HEK293 (cell line): ENCODE data around the gene VSIR.

Source experiments
- CTCF ChIA-PET: fragments of 350-600 bp; formaldehyde crosslinking; extraction: SDS; loops from one replicate; lab custom pipeline; 2021; ENCODE audit warnings: antibody characterized with exemption; lab: Yijun Ruan, JAX
- POLR2A ChIA-PET: fragments of 300-600 bp; formaldehyde crosslinking; extraction: SDS; loops from one replicate; lab custom pipeline; 2020; ENCODE audit warnings: antibody characterized with exemption, inconsistent platforms; lab: Yijun Ruan, JAX
- H3K27ac ChIP-seq: fragments of 200-500 bp; sonication (Bioruptor generic); 2 replicates; pipeline ENCODE4 v1.5.1; 2014; ENCODE audit warnings: low read depth, low read length, control low read depth, inconsistent platforms; ENCODE audit errors: extremely low read depth
- H3K36me3 ChIP-seq, 2 experiments: fragments of 200-500 bp in 1 of 2; sonication (Bioruptor generic) in 1 of 2; 1 replicate in 1 of 2; 2 replicates in 1 of 2; pipeline ENCODE4 v1.5.1; 2014 to 2017; ENCODE audit warnings: inconsistent platforms in 2 of 2, low read length in 2 of 2; ENCODE audit not compliant: control insufficient read depth in 2 of 2, insufficient read depth in 1 of 2
- H3K4me1 ChIP-seq: fragments of 200-500 bp; sonication (Bioruptor generic); 2 replicates; pipeline ENCODE4 v1.5.1; 2014; ENCODE audit warnings: mild to moderate bottlenecking, low read length, inconsistent platforms; ENCODE audit not compliant: control insufficient read depth, insufficient read depth
- H3K4me3 ChIP-seq: 2 replicates; pipeline ENCODE4 v1.5.1; 2011; ENCODE audit warnings: low read depth, mild to moderate bottlenecking, control low read depth, low read length, moderate library complexity
- H3K9me3 ChIP-seq: fragments of 200-500 bp; sonication (Bioruptor generic); 2 replicates; pipeline ENCODE4 v1.5.1; 2014; ENCODE audit warnings: low read depth, low read length, inconsistent platforms; ENCODE audit not compliant: control insufficient read depth, insufficient read depth
- GLI2 ChIP-seq: fragments of 450-650 bp; formaldehyde crosslinking; IDR thresholded peaks from 2 replicates; pipeline ENCODE4; 2017; ENCODE audit warnings: missing biosample characterization, missing genetic modification characterization, low read depth, borderline replicate concordance
- GLI4 ChIP-seq: fragments of 450-650 bp; formaldehyde crosslinking; IDR thresholded peaks from 2 replicates; pipeline ENCODE4 v1.5.1; 2016; ENCODE audit warnings: missing biosample characterization, missing genetic modification characterization
- HOXC10 ChIP-seq: sonication (generic); formaldehyde crosslinking; IDR thresholded peaks from 2 replicates; pipeline ENCODE4 v1.8.1; 2023; ENCODE audit warnings: mild to moderate bottlenecking, missing genetic modification reagents
- IKZF3 ChIP-seq: fragments of 450-650 bp; IDR thresholded peaks from 2 replicates; pipeline ENCODE4 v1.5.0; 2018; ENCODE audit warnings: missing biosample characterization, mild to moderate bottlenecking, missing genetic modification characterization, moderate library complexity
- KLF16 ChIP-seq: fragments of 450-650 bp; formaldehyde crosslinking; IDR thresholded peaks from 2 replicates; pipeline ENCODE4 v1.5.1; 2017; ENCODE audit warnings: missing biosample characterization, missing genetic modification characterization
- MZF1 ChIP-seq: fragments of 450-650 bp; formaldehyde crosslinking; IDR thresholded peaks from 2 replicates; pipeline ENCODE4 v1.5.1; 2017; ENCODE audit warnings: missing biosample characterization, missing genetic modification characterization, borderline replicate concordance
- WT1 ChIP-seq: fragments of 450-650 bp; formaldehyde crosslinking; IDR thresholded peaks from 2 replicates; pipeline ENCODE4 v1.5.1; 2016; ENCODE audit warnings: missing biosample characterization, missing genetic modification characterization
- ZEB2 ChIP-seq: fragments of 450-650 bp; formaldehyde crosslinking; IDR thresholded peaks from 2 replicates; pipeline ENCODE4 v1.5.1; 2016; ENCODE audit warnings: missing biosample characterization, missing genetic modification characterization
- ZFP37 ChIP-seq: fragments of 450-650 bp; formaldehyde crosslinking; IDR thresholded peaks from 2 replicates; pipeline ENCODE4 v1.5.1; 2016; ENCODE audit warnings: missing biosample characterization, missing genetic modification characterization
- ZNF114 ChIP-seq: fragments of 450-650 bp; formaldehyde crosslinking; IDR thresholded peaks from 2 replicates; pipeline ENCODE4 v1.5.0; 2017; ENCODE audit warnings: missing biosample characterization, missing genetic modification characterization
- ZNF138 ChIP-seq: fragments of 450-650 bp; formaldehyde crosslinking; IDR thresholded peaks from 2 replicates; pipeline ENCODE4 v1.5.1; 2016; ENCODE audit warnings: missing biosample characterization, missing genetic modification characterization, borderline replicate concordance
- ZNF529 ChIP-seq: fragments of 450-650 bp; formaldehyde crosslinking; IDR thresholded peaks from 2 replicates; pipeline ENCODE4 v1.5.1; 2017; ENCODE audit warnings: missing genetic modification characterization, missing biosample characterization; ENCODE audit not compliant: insufficient replicate concordance
- ZNF585B ChIP-seq: fragments of 450-650 bp; formaldehyde crosslinking; IDR thresholded peaks from 2 replicates; pipeline ENCODE4 v1.5.1; 2016; ENCODE audit warnings: missing biosample characterization, missing genetic modification characterization
- ZNF654 ChIP-seq: fragments of 450-650 bp; formaldehyde crosslinking; IDR thresholded peaks from 2 replicates; pipeline ENCODE4 v1.5.1; 2016; ENCODE audit warnings: low read depth, missing biosample characterization, missing genetic modification characterization
- ZNF664 ChIP-seq: fragments of 450-650 bp; formaldehyde crosslinking; IDR thresholded peaks from 2 replicates; pipeline ENCODE4 v1.5.1; 2016; ENCODE audit warnings: missing biosample characterization, missing genetic modification characterization
- ZNF670 ChIP-seq: fragments of 450-650 bp; formaldehyde crosslinking; IDR thresholded peaks from 2 replicates; pipeline ENCODE4 v1.5.1; 2016; ENCODE audit warnings: missing biosample characterization, missing genetic modification characterization, low read depth
- ZNF843 ChIP-seq: fragments of 450-650 bp; formaldehyde crosslinking; IDR thresholded peaks from 2 replicates; pipeline ENCODE4 v1.5.1; 2016; ENCODE audit warnings: missing biosample characterization, missing genetic modification characterization
- TF ChIP-seq, protein P1 (sequence below): fragments of 450-650 bp; formaldehyde crosslinking; IDR thresholded peaks from 2 replicates; pipeline ENCODE4 v1.5.0; 2017; ENCODE audit warnings: missing biosample characterization, missing genetic modification characterization, borderline replicate concordance
- TF ChIP-seq, protein P2 (sequence below): fragments of 450-650 bp; formaldehyde crosslinking; IDR thresholded peaks from 2 replicates; pipeline ENCODE4 v1.5.1; 2016; ENCODE audit warnings: missing biosample characterization, missing genetic modification characterization
- TF ChIP-seq, protein P3 (sequence below): fragments of 450-650 bp; formaldehyde crosslinking; IDR thresholded peaks from 2 replicates; pipeline ENCODE4 v1.5.1; 2016; ENCODE audit warnings: missing biosample characterization, missing genetic modification characterization
- TF ChIP-seq, protein P4 (sequence below): fragments of 450-650 bp; formaldehyde crosslinking; IDR thresholded peaks from 2 replicates; pipeline ENCODE4 v1.5.1; 2017; ENCODE audit warnings: missing biosample characterization, missing genetic modification characterization
- TF ChIP-seq, protein P5 (sequence below): fragments of 450-650 bp; formaldehyde crosslinking; optimal IDR thresholded peaks from 2 replicates; pipeline ENCODE3; 2016; ENCODE audit warnings: missing biosample characterization, mild to moderate bottlenecking, missing genetic modification characterization
- TF ChIP-seq, protein P6 (sequence below): fragments of 450-650 bp; formaldehyde crosslinking; IDR thresholded peaks from 2 replicates; pipeline ENCODE4 v1.5.1; 2016; ENCODE audit warnings: missing biosample characterization, missing genetic modification characterization

The VSIR gene

DNA sequence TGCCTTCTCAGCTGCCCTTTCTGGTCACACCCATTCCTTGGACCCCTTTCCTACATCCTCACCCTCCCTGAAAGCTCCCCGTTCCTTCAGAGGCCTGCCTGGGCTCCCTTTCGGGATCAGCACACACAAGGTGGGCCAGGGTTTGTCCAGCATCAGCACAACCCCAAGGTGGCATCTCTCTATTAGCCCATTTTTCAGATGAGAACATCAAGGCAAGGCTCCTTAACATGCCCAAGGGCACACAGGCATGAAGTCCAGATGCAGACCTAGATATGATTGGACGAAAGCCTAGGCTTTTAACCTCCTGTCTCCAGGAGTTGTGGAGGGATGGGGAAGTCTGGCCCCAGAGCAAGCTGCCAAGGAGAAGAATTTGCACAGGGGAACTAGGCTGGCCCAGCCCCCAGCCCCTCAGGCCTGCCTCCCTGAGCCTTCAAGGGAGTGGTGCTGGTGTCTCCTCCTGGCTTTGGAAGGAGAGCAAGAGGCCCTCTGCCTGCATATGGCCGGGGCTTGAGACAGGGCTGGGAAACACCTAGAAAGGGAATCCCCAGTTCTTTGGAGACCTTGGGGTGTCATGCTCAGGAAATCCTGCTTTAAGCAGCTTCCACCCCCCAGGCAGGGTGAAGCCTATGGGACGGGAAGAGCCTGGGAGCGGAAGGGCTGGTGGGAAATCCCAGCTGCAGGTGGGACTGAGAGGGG lies 9.0 kb upstream of the VSIR start (continued):
- TF ChIP-seq, protein P1, sequence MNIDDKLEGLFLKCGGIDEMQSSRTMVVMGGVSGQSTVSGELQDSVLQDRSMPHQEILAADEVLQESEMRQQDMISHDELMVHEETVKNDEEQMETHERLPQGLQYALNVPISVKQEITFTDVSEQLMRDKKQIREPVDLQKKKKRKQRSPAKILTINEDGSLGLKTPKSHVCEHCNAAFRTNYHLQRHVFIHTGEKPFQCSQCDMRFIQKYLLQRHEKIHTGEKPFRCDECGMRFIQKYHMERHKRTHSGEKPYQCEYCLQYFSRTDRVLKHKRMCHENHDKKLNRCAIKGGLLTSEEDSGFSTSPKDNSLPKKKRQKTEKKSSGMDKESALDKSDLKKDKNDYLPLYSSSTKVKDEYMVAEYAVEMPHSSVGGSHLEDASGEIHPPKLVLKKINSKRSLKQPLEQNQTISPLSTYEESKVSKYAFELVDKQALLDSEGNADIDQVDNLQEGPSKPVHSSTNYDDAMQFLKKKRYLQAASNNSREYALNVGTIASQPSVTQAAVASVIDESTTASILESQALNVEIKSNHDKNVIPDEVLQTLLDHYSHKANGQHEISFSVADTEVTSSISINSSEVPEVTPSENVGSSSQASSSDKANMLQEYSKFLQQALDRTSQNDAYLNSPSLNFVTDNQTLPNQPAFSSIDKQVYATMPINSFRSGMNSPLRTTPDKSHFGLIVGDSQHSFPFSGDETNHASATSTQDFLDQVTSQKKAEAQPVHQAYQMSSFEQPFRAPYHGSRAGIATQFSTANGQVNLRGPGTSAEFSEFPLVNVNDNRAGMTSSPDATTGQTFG (tag by site-specific recombination): no peak
- TF ChIP-seq ZEB2 (tag by site-specific recombination) (no peak), ZNF138 (tag by site-specific recombination) (no peak), GLI4 (tag by site-specific recombination) (no peak)

DNA sequence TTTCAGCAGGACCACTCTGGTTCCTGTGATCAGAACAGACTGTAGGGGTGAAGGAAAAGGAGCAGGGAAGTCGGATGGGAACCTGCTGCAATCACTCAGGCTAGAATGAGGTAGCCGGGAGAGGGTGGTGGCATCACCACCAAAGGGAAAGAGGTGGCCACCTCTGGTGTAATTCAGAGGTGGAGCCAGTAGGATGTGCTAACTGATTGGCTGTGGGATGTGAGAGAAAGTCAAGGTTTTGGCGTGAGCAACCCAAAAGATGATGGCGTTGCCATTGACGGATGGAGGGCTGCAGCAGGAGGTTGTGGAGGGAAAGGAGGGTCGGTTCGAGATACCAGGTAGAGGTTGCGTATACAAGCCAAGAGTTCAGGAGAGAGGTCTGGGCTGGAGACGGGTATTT lies 7.4 kb upstream of the VSIR start:
- Histone ChIP-seq H3K4me3 (no peak overlapping the region), H3K36me3 (no peaks in the 10 kb centered on the region), H3K4me1 (no peaks in the 10 kb centered on the region), H3K27ac (no peak overlapping the region), H3K9me3 (no peaks in the 10 kb centered on the region)
- TF ChIP-seq, protein P2, sequence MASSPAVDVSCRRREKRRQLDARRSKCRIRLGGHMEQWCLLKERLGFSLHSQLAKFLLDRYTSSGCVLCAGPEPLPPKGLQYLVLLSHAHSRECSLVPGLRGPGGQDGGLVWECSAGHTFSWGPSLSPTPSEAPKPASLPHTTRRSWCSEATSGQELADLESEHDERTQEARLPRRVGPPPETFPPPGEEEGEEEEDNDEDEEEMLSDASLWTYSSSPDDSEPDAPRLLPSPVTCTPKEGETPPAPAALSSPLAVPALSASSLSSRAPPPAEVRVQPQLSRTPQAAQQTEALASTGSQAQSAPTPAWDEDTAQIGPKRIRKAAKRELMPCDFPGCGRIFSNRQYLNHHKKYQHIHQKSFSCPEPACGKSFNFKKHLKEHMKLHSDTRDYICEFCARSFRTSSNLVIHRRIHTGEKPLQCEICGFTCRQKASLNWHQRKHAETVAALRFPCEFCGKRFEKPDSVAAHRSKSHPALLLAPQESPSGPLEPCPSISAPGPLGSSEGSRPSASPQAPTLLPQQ: no peak
- TF ChIP-seq ZNF654 (peak; percentile 26), ZNF670 (tag by site-specific recombination) (no peak), KLF16 (no peak), HOXC10 (CRISPR knock-in tag) (no peak)
- CTCF ChIA-PET: interaction anchor here (1.6 kb wide), 1 partner anchor 84 kb away, joined by 7 read pairs; no protein-coding TSS in a partner anchor
- POLR2A ChIA-PET: no interaction called here

DNA sequence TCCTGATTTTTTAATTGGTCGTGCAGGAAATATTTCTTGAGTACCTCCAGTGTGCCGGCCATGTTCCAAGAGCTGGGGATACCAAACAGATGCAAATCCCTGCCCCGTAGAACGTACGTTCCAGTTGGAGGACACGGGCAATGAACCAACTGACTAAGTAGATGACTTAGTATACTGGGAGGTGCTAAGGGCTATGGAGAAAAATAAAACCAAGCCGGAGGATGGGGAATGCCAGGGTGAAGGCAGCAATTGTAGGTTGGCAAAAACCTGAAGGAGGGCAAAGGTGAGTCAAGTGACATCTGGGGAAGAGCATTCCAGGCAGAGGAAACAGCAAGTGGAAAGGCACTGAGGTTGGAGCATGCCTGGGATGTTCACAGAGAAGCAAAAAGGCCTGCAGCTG lies 6.8 kb upstream of the VSIR start:
- Histone ChIP-seq H3K4me1 (no peaks in the 10 kb centered on the region), H3K4me3 (no peak overlapping the region), H3K9me3 (no peaks in the 10 kb centered on the region), H3K36me3 (no peaks in the 10 kb centered on the region), H3K27ac (no peak overlapping the region)
- ChIA-PET POLR2A (no interaction called here), CTCF (interaction anchor here (0.5 to 1.6 kb wide), 2 partner anchors 83 to 210 kb away, joined by 5 to 7 read pairs; no protein-coding TSS in a partner anchor)
- TF ChIP-seq ZNF654: no peak
- no peak for TF ChIP-seq ZNF114 (tag by site-specific recombination)
- TF ChIP-seq ZNF664 (tag by site-specific recombination): no peak
- no peak for TF ChIP-seq MZF1 (tag by site-specific recombination)
- TF ChIP-seq, protein P3, sequence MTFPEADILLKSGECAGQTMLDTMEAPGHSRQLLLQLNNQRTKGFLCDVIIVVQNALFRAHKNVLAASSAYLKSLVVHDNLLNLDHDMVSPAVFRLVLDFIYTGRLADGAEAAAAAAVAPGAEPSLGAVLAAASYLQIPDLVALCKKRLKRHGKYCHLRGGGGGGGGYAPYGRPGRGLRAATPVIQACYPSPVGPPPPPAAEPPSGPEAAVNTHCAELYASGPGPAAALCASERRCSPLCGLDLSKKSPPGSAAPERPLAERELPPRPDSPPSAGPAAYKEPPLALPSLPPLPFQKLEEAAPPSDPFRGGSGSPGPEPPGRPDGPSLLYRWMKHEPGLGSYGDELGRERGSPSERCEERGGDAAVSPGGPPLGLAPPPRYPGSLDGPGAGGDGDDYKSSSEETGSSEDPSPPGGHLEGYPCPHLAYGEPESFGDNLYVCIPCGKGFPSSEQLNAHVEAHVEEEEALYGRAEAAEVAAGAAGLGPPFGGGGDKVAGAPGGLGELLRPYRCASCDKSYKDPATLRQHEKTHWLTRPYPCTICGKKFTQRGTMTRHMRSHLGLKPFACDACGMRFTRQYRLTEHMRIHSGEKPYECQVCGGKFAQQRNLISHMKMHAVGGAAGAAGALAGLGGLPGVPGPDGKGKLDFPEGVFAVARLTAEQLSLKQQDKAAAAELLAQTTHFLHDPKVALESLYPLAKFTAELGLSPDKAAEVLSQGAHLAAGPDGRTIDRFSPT (tag by site-specific recombination): no peak
- TF ChIP-seq ZNF529 (tag by site-specific recombination): no peak
- no peak for TF ChIP-seq ZFP37 (tag by site-specific recombination)
- TF ChIP-seq IKZF3 (tag by site-specific recombination): no peak
- TF ChIP-seq ZNF585B (tag by site-specific recombination): no peak
- TF ChIP-seq, protein P4, sequence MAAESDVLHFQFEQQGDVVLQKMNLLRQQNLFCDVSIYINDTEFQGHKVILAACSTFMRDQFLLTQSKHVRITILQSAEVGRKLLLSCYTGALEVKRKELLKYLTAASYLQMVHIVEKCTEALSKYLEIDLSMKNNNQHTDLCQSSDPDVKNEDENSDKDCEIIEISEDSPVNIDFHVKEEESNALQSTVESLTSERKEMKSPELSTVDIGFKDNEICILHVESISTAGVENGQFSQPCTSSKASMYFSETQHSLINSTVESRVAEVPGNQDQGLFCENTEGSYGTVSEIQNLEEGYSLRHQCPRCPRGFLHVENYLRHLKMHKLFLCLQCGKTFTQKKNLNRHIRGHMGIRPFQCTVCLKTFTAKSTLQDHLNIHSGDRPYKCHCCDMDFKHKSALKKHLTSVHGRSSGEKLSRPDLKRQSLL (tag by site-specific recombination): no peak
- TF ChIP-seq GLI2 (tag by site-specific recombination): no peak
- TF ChIP-seq, protein P5, sequence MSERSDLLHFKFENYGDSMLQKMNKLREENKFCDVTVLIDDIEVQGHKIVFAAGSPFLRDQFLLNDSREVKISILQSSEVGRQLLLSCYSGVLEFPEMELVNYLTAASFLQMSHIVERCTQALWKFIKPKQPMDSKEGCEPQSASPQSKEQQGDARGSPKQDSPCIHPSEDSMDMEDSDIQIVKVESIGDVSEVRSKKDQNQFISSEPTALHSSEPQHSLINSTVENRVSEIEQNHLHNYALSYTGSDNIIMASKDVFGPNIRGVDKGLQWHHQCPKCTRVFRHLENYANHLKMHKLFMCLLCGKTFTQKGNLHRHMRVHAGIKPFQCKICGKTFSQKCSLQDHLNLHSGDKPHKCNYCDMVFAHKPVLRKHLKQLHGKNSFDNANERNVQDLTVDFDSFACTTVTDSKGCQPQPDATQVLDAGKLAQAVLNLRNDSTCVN: no peak
- TF ChIP-seq, protein P6, sequence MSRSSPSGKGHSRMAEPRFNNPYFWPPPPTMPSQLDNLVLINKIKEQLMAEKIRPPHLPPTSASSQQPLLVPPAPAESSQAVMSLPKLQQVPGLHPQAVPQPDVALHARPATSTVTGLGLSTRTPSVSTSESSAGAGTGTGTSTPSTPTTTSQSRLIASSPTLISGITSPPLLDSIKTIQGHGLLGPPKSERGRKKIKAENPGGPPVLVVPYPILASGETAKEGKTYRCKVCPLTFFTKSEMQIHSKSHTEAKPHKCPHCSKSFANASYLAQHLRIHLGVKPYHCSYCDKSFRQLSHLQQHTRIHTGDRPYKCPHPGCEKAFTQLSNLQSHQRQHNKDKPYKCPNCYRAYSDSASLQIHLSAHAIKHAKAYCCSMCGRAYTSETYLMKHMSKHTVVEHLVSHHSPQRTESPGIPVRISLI (tag by site-specific recombination): no peak
- TF ChIP-seq ZNF843 (tag by site-specific recombination): no peak
- TF ChIP-seq WT1 (tag by site-specific recombination): no peak
